Measurements from ENCODE around the gene ADAT3.

GRCh38 chr19:1873524-1874473, 31.4 kb upstream of the ADAT3 start:
- TF ChIP-seq CTCF (IDR thresholded peaks at IDR 0.05), result no peak
- no peak for TF ChIP-seq EP300 (IDR thresholded peaks at IDR 0.05)
- TF ChIP-seq POLR2A (IDR thresholded peaks at IDR 0.05), result no peak
